ENCODE measurements around the gene ZNF789. TPM values are rescaled to one million over a fixed set of nuclear protein-coding genes. Genes with fewer than 3 reads are reported as not detected.

The ZNF789 gene
- total RNA-seq, 1 donor from 2014 or later, result 21.7 TPM

GRCh38 chr7:99446096-99446495, 26.6 kb upstream of the ZNF789 start:
- FAIRE-seq, result no peak
- TF ChIP-seq CTCF (IDR thresholded peaks at IDR 0.05; ENCODE audit: insufficient read depth, low read depth, low read length), result no peak
- no peak for TF ChIP-seq EZH2 (IDR thresholded peaks at IDR 0.05; ENCODE audit: insufficient read depth, low read length)

GRCh38 chr7:99447943-99448342, 24.7 kb upstream of the ZNF789 start:
- Histone ChIP-seq H3K27me3 (ENCODE audit: insufficient read depth, low read length) (no peaks in the 10 kb centered on the region), H3K9ac (ENCODE audit: low read length) (no peak overlapping the region), H3K4me3 (ENCODE audit: insufficient read depth, low read depth, low read length) (no peak overlapping the region), H3K79me2 (ENCODE audit: insufficient read depth, low read length) (peaks cover 17% of the 10 kb centered on the region), H3K27ac (ENCODE audit: low read depth, low read length) (no peak overlapping the region), H2AFZ (ENCODE audit: low read depth, low read length) (no peak overlapping the region), H4K20me1 (ENCODE audit: insufficient read depth, low read length) (peaks cover 34% of the 10 kb centered on the region), H3K9me3 (ENCODE audit: insufficient read depth, low read depth, low read length) (no peaks in the 10 kb centered on the region), H3K36me3 (ENCODE audit: insufficient read depth, low read length) (peaks cover 32% of the 10 kb centered on the region), H3K4me1 (ENCODE audit: insufficient read depth, low read length) (no peaks in the 10 kb centered on the region), H3K4me2 (ENCODE audit: low read length) (no peak overlapping the region)
- H3K4me3 Mint-ChIP-seq (ENCODE audit: unreplicated experiment), result no peak overlapping the region
- H3K36me3 Mint-ChIP-seq (ENCODE audit: low read depth, unreplicated experiment), result peaks cover 28% of the 10 kb centered on the region
- no peaks in the 10 kb centered on the region for H3K27me3 Mint-ChIP-seq (ENCODE audit: low read depth, unreplicated experiment)
- H3K4me1 Mint-ChIP-seq (ENCODE audit: low read depth, unreplicated experiment), result peaks cover 2% of the 10 kb centered on the region
- TF ChIP-seq EZH2 (IDR thresholded peaks at IDR 0.05; ENCODE audit: insufficient read depth, low read length) (no peak), CTCF (IDR thresholded peaks at IDR 0.05; ENCODE audit: insufficient read depth, low read depth, low read length) (no peak)
- H3K9me3 Mint-ChIP-seq (ENCODE audit: unreplicated experiment), result no peaks in the 10 kb centered on the region
- H3K27ac Mint-ChIP-seq (ENCODE audit: unreplicated experiment), result no peak overlapping the region
- FAIRE-seq, result no peak
- DNase-seq (ENCODE audit: low read depth), result no peak

More at GRCh38 chr7:99446096-99446495, 26.6 kb upstream of the ZNF789 start:
- DNase-seq (ENCODE audit: low read depth), result no peak
- H3K27me3 ChIP-seq (ENCODE audit: insufficient read depth, low read length), result no peaks in the 10 kb centered on the region
- H3K4me1 ChIP-seq (ENCODE audit: insufficient read depth, low read length), result no peaks in the 10 kb centered on the region
- H3K4me3 ChIP-seq (ENCODE audit: insufficient read depth, low read depth, low read length), result no peak overlapping the region
- peaks cover 33% of the 10 kb centered on the region for H4K20me1 ChIP-seq (ENCODE audit: insufficient read depth, low read length)
- H3K4me2 ChIP-seq (ENCODE audit: low read length), result no peak overlapping the region
- H3K27ac ChIP-seq (ENCODE audit: low read depth, low read length), result no peak overlapping the region
- H3K36me3 ChIP-seq (ENCODE audit: insufficient read depth, low read length), result peaks cover 31% of the 10 kb centered on the region
- Mint-ChIP-seq H3K4me1 (ENCODE audit: low read depth, unreplicated experiment) (peaks cover 7% of the 10 kb centered on the region), H3K27me3 (ENCODE audit: low read depth, unreplicated experiment) (no peaks in the 10 kb centered on the region), H3K4me3 (ENCODE audit: unreplicated experiment) (no peak overlapping the region), H3K36me3 (ENCODE audit: low read depth, unreplicated experiment) (peaks cover 29% of the 10 kb centered on the region), H3K27ac (ENCODE audit: unreplicated experiment) (no peak overlapping the region), H3K9me3 (ENCODE audit: unreplicated experiment) (no peaks in the 10 kb centered on the region)
- no peak overlapping the region for H2AFZ ChIP-seq (ENCODE audit: low read depth, low read length)
- H3K9ac ChIP-seq (ENCODE audit: low read length), result no peak overlapping the region
- peaks cover 28% of the 10 kb centered on the region for H3K79me2 ChIP-seq (ENCODE audit: insufficient read depth, low read length)
- H3K9me3 ChIP-seq (ENCODE audit: insufficient read depth, low read depth, low read length), result no peaks in the 10 kb centered on the region

GRCh38 chr7:99448855-99449254, 23.8 kb upstream of the ZNF789 start:
- Histone ChIP-seq H3K27ac (ENCODE audit: low read depth, low read length) (no peak overlapping the region), H3K9me3 (ENCODE audit: insufficient read depth, low read depth, low read length) (no peaks in the 10 kb centered on the region), H3K4me1 (ENCODE audit: insufficient read depth, low read length) (no peaks in the 10 kb centered on the region), H4K20me1 (ENCODE audit: insufficient read depth, low read length) (peaks cover 27% of the 10 kb centered on the region), H3K27me3 (ENCODE audit: insufficient read depth, low read length) (no peaks in the 10 kb centered on the region), H3K36me3 (ENCODE audit: insufficient read depth, low read length) (peaks cover 32% of the 10 kb centered on the region), H3K9ac (ENCODE audit: low read length) (no peak overlapping the region), H3K79me2 (ENCODE audit: insufficient read depth, low read length) (peaks cover 12% of the 10 kb centered on the region), H3K4me2 (ENCODE audit: low read length) (no peak overlapping the region), H2AFZ (ENCODE audit: low read depth, low read length) (no peak overlapping the region), H3K4me3 (ENCODE audit: insufficient read depth, low read depth, low read length) (no peak overlapping the region)
- DNase-seq (ENCODE audit: low read depth) (no peak), FAIRE-seq (no peak)
- Mint-ChIP-seq H3K4me1 (ENCODE audit: low read depth, unreplicated experiment) (no peaks in the 10 kb centered on the region), H3K4me3 (ENCODE audit: unreplicated experiment) (no peak overlapping the region), H3K27ac (ENCODE audit: unreplicated experiment) (no peak overlapping the region), H3K27me3 (ENCODE audit: low read depth, unreplicated experiment) (no peaks in the 10 kb centered on the region), H3K9me3 (ENCODE audit: unreplicated experiment) (no peaks in the 10 kb centered on the region), H3K36me3 (ENCODE audit: low read depth, unreplicated experiment) (peaks cover 30% of the 10 kb centered on the region)
- TF ChIP-seq CTCF (IDR thresholded peaks at IDR 0.05; ENCODE audit: insufficient read depth, low read depth, low read length) (no peak), EZH2 (IDR thresholded peaks at IDR 0.05; ENCODE audit: insufficient read depth, low read length) (no peak)

All from astrocyte (in vitro differentiated cells and primary cell).